ENCODE results near the gene AIG1. TPM values are rescaled to one million over a fixed set of nuclear protein-coding genes. Genes with fewer than 3 reads are reported as not detected.

The AIG1 gene
- polyA plus RNA-seq, 1 experiment: 43.2 TPM

GRCh38 chr6:143262859-143263258 is 202.2 kb downstream of the AIG1 start:
- TF ChIP-seq CTCF (IDR thresholded peaks at IDR 0.05; ENCODE audit: insufficient read depth, low read depth, low read length): no peak
- POLR2A ChIA-PET: no interaction called here
- CTCF ChIA-PET: no interaction called here
- no peaks in the 10 kb centered on the region for H3K27me3 ChIP-seq (ENCODE audit: control insufficient read depth, insufficient read depth, low read length)
- DNase-seq (ENCODE audit: low read depth): no peak
- no peaks in the 10 kb centered on the region for H3K36me3 ChIP-seq (ENCODE audit: control insufficient read depth, insufficient read depth, low read length)
- H3K4me3 ChIP-seq (ENCODE audit: low read depth, low read length): no peak overlapping the region

DNA sequence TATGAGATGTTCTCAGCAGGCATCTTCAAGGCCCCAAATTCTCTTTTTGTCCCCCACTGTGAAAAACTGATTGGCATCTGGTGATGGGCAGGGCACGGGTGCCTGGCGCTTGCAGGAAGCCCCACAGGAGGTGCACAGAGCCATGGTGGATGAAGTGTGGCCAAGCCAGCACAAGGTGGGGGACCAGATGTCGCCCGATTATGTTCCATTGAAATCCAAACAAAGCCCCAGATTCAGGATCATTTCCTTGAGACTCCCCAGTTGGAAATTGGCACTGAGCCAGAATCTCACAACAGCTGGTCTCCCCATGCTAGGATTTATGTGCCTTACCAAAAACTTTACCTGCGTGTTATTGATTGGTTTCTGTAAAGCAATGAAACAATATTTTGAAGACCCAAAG is 203.7 kb downstream of the AIG1 start:
- POLR2A ChIA-PET: no interaction called here
- no peaks in the 10 kb centered on the region for H3K36me3 ChIP-seq (ENCODE audit: control insufficient read depth, insufficient read depth, low read length)
- H3K4me3 ChIP-seq (ENCODE audit: low read depth, low read length): no peak overlapping the region
- no peak for TF ChIP-seq CTCF (IDR thresholded peaks at IDR 0.05; ENCODE audit: insufficient read depth, low read depth, low read length)
- CTCF ChIA-PET: no interaction called here
- no peak for DNase-seq (ENCODE audit: low read depth)
- H3K27me3 ChIP-seq (ENCODE audit: control insufficient read depth, insufficient read depth, low read length): no peaks in the 10 kb centered on the region

DNA sequence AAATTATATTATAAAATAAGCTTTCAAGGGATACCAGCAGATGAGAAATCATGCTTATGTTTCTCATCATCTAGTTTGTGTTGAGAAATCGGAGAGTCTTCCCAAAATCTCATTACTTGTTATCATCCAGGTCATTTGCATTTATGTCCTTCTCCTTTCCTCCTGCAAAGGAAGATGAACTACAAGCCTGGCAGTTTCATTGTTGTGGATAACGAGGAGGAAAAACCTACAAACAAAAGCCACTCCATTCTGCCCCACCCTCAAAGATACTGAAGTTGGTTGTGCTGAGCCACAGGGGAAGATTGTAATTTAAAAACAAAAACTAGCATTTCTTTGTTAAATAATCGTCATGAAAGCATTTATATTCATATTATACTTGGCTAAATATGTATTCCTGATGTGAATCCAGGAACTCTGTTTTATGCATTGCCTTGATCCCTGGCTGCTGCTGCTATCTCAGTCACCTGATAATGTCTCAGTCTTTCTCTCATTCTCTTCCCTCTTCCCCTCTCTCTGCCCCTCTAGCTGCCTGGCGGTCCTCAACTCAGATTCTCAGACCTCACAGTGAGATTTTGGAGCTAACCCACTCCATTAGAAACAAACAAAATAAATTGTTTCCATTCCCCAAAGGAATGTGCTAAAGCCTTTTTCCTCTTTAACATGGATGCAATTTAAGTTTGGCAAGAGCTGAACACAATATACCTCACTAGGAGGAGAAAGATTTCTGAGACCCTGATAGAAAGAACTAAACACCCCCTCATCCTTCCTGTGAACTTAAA is 204.5 kb downstream of the AIG1 start:
- ChIA-PET CTCF (no interaction called here), POLR2A (no interaction called here)
- no peak for TF ChIP-seq CTCF (IDR thresholded peaks at IDR 0.05; ENCODE audit: insufficient read depth, low read depth, low read length)
- Histone ChIP-seq H3K36me3 (ENCODE audit: control insufficient read depth, insufficient read depth, low read length) (no peaks in the 10 kb centered on the region), H3K4me3 (ENCODE audit: low read depth, low read length) (no peak overlapping the region), H3K27me3 (ENCODE audit: control insufficient read depth, insufficient read depth, low read length) (no peaks in the 10 kb centered on the region)
- no peak for DNase-seq (ENCODE audit: low read depth)

DNA sequence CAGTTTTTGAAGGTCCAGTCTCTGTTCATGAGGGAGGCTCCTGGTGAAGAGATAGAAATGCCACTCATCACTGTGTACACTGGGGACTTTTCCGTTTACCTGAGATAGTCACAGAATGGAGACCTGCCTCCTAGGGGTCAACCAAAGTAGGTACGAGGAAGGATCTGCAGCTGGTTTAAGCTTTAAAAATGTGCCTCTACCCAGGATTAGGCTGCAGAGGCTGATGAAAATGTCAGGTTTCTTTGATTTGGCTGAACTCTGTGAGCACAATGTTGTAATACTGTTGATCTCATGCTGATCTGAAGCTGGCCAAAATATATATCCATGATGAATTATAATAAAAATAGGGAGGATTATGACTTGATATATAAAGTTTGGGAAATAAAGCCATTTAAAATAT is 207.1 kb downstream of the AIG1 start:
- no peaks in the 10 kb centered on the region for H3K27me3 ChIP-seq (ENCODE audit: control insufficient read depth, insufficient read depth, low read length)
- CTCF ChIA-PET: interaction anchor here (1.0 kb wide), 1 partner anchor 11 kb away, joined by 3 read pairs; no protein-coding TSS in a partner anchor
- POLR2A ChIA-PET: interaction anchor here (0.6 kb wide), 1 partner anchor 14 kb away, joined by 4 read pairs; no protein-coding TSS in a partner anchor

GRCh38 chr6:143268439-143268838 is 207.8 kb downstream of the AIG1 start:
- CTCF ChIA-PET: interaction anchor here (1.0 kb wide), 1 partner anchor 12 kb away, joined by 3 read pairs; no protein-coding TSS in a partner anchor
- Histone ChIP-seq H3K4me3 (ENCODE audit: low read depth, low read length) (no peak overlapping the region), H3K36me3 (ENCODE audit: control insufficient read depth, insufficient read depth, low read length) (no peaks in the 10 kb centered on the region), H3K27me3 (ENCODE audit: control insufficient read depth, insufficient read depth, low read length) (no peaks in the 10 kb centered on the region)
- POLR2A ChIA-PET: interaction anchor here (0.6 kb wide), 1 partner anchor 13 kb away, joined by 4 read pairs; no protein-coding TSS in a partner anchor
- TF ChIP-seq CTCF (IDR thresholded peaks at IDR 0.05; ENCODE audit: insufficient read depth, low read depth, low read length): no peak
- no peak for DNase-seq (ENCODE audit: low read depth)

More for the DNA sequence above, 207.1 kb downstream of the AIG1 start:
- Histone ChIP-seq H3K4me3 (ENCODE audit: low read depth, low read length) (no peak overlapping the region), H3K36me3 (ENCODE audit: control insufficient read depth, insufficient read depth, low read length) (no peaks in the 10 kb centered on the region)
- TF ChIP-seq CTCF (IDR thresholded peaks at IDR 0.05; ENCODE audit: insufficient read depth, low read depth, low read length): no peak
- no peak for DNase-seq (ENCODE audit: low read depth)
